NCI-H748 (cell line): ENCODE data around the gene UBIAD1.
"Not testable (repeated sequence)": the region's sequence is repeated elsewhere in the genome, so short reads cannot be mapped to it uniquely, and the experiment has no call there.

Source experiments
- DNase-seq: peaks from one replicate; lab custom pipeline; 2025; ENCODE audit not compliant: unreplicated experiment; lab: John Stamatoyannopoulos, UW

The UBIAD1 gene

GRCh38 chr1:11279152-11279551 is 6.2 kb downstream of the UBIAD1 start:
- DNase-seq, result no peak

- no peak for DNase-seq
Observed at GRCh38 chr1:11279630-11280029, 6.6 kb downstream of the UBIAD1 start.

- DNase-seq, result no peak
Observed at GRCh38 chr1:11280719-11281376, 7.8 kb downstream of the UBIAD1 start.

DNA sequence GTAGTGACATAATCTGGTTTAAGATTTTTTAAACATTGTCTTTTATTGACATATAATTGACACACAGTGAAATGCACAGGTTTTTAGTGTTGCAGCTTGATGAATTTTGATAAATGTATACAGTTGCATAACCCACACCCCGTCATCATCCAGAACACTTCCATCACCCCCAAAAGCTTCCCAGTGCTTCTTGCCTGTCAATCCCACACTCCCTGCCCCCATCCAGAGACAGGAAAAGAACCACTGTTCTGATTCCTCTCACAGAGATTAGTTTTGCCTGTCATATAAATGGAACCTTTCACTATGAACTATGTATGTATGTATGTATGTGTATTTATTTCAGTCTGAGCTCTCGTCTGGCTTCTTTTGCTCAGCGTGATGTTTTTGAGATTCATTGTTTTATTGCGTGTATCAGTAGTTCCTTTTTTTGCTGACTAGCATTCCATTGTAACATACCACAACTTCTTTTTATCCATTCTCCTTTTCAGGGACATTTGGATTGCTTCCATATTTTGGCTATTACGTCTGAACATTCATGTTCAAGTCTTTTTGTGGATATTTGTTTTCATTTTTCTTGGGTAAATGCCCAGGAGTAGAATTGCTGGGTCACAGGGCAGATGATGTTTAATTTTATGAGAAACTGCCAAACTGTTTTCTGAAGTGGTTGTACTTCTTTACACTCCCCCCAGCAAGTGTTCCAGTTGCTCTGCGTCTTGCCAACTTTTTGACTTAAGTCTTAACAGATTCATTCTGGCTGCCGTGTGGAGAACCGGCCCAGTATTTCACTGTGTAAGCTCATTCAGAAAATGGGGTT is 8.7 kb downstream of the UBIAD1 start:
- no peak for DNase-seq

DNA sequence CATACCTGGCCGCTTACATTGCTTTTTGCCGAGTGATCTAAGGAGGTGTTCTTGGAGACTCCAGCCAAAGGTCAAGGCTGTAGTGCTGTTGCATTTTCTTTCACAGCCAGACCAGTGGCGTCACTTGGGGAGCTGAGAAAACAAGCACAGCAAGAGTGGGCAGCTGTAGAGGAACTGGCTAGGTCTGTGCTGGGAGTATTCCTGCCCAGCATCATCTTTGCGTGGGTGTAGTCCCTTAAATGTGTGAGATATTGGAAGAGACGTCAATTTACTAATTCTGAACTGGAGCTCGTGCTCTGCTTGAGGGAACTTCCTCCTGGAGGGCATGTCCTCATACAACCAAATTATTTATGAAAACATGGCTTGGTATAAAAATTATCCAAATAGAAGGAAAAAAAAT is 10.2 kb downstream of the UBIAD1 start:
- no peak for DNase-seq

- DNase-seq, result no peak
Observed at GRCh38 chr1:11284784-11285183, 11.8 kb downstream of the UBIAD1 start.

DNA sequence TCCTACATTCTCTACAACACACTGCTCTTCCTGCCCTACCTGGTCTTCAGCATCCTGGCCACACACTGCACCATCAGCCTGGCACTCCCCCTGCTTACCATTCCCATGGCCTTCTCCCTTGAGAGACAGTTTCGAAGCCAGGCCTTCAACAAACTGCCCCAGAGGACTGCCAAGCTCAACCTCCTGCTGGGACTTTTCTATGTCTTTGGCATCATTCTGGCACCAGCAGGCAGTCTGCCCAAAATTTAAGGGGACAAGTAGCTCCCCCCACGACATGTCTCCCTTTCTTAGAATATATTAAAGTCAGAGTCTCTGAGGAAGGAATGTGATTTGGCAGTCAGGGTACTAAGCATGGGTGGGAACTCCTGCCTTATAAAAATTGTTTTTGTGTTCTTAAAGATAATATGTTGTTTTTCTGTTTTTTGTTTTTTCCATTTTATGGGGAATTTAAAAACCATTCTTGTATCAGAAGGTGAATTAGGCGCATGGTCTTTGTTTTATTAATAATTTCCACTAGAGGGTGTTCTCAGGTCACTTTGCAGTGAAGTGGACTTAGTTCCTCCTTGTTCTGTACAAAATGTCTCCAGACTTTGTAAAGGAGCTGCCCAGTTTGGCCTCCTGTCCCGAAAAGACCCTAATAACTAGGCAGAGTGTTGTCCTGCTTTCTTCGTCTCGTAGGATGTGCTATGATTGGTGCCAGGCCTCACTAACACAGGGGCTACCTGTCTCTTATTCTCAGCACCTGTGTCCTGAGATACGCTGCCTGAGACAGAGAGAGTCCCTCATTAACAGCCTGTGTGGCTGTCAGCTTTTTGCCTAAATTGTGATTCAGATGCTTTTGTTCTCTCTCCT is 13.1 kb downstream of the UBIAD1 start:
- DNase-seq, result no peak

GRCh38 chr1:11286735-11287410 is 13.9 kb downstream of the UBIAD1 start:
- DNase-seq, result no peak

GRCh38 chr1:11289064-11289463 is 16.1 kb downstream of the UBIAD1 start:
- DNase-seq, result peak; percentile 2

DNA sequence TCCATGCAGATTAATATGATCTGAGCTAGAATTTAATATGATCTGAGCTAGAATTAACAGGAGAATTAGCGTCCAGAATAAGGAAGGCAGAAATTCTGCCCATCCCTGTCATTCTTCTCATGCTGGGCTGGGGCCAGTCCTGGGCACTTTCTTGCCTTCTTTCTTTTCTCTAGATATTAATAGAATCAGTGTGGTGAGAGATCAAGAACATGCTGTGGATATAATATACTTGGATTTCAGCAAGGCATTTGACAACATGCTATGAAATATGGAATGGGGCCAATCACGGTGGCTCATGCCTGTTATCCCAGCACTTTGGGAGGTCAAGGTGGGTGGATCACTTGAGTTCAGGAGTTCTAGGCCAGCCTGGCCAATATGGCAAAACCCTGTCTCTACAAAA is 18.1 kb downstream of the UBIAD1 start:
- DNase-seq, result no peak

- no peak for DNase-seq
Observed at GRCh38 chr1:11293856-11294255, 20.9 kb downstream of the UBIAD1 start.

GRCh38 chr1:11294951-11295350 is 22.0 kb downstream of the UBIAD1 start:
- no peak for DNase-seq

- DNase-seq, result no peak
Observed at GRCh38 chr1:11295905-11296304, 22.9 kb downstream of the UBIAD1 start.

DNA sequence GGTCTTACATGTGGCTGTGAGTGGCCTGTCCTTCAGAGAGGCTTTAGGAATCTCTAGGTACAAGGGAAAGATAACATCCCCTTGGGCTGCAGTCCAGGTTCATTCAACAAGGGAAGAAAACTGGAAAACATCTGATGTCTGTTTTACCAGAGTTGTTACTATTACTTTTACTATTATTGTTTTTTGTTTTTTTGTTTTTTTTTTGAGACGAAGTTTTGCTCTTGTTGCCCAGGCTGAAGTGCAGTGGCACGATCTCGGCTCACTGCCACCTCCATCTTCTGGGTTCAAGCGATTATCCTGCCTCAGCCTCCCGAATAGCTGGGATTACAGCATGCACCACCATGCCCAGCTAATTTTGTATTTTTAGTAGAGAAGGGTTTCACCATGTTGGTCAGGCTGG is 24.8 kb downstream of the UBIAD1 start:
- DNase-seq, result not testable (repeated sequence)

GRCh38 chr1:11298390-11299224 is 25.6 kb downstream of the UBIAD1 start:
- DNase-seq, result no peak

GRCh38 chr1:11299225-11299574 is 26.2 kb downstream of the UBIAD1 start:
- no peak for DNase-seq

GRCh38 chr1:11301601-11302000 is 28.6 kb downstream of the UBIAD1 start:
- peak; percentile 39 for DNase-seq

- DNase-seq, result no peak
Observed at GRCh38 chr1:11302366-11302765, 29.4 kb downstream of the UBIAD1 start.

- not testable (repeated sequence) for DNase-seq
Observed at GRCh38 chr1:11305516-11305915, 32.5 kb downstream of the UBIAD1 start.

- DNase-seq, result no peak
Observed at GRCh38 chr1:11307852-11308251, 34.9 kb downstream of the UBIAD1 start.
